Lower leg skin (tissue), 3 donors: Measurements from ENCODE around the gene ATP11C.

Source experiments
- POLR2A ChIP-seq, 2 donors: fragments of 450-650 bp; IDR thresholded peaks; one replicate each; pipeline ENCODE4 v1.6.1; 2016 to 2017; ENCODE audit warnings: antibody characterized with exemption in 2 of 2, mild to moderate bottlenecking in 1 of 2, moderate library complexity in 1 of 2
- TF ChIP-seq, protein P1 (sequence below), 3 donors: fragments of 450-650 bp; IDR thresholded peaks; one replicate each; pipeline ENCODE4 v1.5.1; 2016; ENCODE audit warnings: antibody characterized with exemption in 3 of 3, mild to moderate bottlenecking in 3 of 3, moderate library complexity in 2 of 3

DNA sequence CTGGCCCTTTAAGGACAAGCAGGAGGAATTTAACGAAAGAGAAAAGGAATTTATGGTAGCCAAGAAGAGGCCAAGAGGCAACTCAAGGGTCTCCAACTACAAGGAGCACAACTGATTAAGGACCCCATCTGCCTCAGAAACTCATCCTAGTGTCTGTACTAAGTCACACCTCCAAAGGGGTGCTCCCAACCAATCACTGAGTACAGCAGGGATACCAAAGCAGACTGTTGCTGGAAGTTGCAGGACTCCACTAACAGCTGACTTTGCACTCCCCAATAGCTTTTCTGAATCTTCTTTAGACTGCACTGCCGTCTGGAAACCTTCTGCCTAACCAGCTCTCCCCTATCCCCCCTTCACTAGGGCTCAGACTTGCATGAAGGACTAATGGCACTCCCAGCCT lies 50.6 kb downstream of the ATP11C start:
- TF ChIP-seq POLR2A (IDR thresholded peaks at IDR 0.05), result no peak
- TF ChIP-seq, protein P1, sequence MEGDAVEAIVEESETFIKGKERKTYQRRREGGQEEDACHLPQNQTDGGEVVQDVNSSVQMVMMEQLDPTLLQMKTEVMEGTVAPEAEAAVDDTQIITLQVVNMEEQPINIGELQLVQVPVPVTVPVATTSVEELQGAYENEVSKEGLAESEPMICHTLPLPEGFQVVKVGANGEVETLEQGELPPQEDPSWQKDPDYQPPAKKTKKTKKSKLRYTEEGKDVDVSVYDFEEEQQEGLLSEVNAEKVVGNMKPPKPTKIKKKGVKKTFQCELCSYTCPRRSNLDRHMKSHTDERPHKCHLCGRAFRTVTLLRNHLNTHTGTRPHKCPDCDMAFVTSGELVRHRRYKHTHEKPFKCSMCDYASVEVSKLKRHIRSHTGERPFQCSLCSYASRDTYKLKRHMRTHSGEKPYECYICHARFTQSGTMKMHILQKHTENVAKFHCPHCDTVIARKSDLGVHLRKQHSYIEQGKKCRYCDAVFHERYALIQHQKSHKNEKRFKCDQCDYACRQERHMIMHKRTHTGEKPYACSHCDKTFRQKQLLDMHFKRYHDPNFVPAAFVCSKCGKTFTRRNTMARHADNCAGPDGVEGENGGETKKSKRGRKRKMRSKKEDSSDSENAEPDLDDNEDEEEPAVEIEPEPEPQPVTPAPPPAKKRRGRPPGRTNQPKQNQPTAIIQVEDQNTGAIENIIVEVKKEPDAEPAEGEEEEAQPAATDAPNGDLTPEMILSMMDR (IDR thresholded peaks at IDR 0.05), result no peak
